Activated CD8-positive, alpha-beta memory T cell treated with anti-CD3 and anti-CD28 coated beads for 24 hours (primary cell): ENCODE data around the gene SHISA9.
"Not testable (repeated sequence)": the region's sequence is repeated elsewhere in the genome, so short reads cannot be mapped to it uniquely, and the experiment has no call there.

Source experiments
- DNase-seq: peaks from one replicate; pipeline ENCODE4 v3.0.0-alpha.2; 2020

SHISA9 gene

GRCh38 chr16:12901597-12902461 lies at the start of gene SHISA9:
SHISA9 (plus strand) TSS chr16:12901598.
- DNase-seq: no peak

DNA sequence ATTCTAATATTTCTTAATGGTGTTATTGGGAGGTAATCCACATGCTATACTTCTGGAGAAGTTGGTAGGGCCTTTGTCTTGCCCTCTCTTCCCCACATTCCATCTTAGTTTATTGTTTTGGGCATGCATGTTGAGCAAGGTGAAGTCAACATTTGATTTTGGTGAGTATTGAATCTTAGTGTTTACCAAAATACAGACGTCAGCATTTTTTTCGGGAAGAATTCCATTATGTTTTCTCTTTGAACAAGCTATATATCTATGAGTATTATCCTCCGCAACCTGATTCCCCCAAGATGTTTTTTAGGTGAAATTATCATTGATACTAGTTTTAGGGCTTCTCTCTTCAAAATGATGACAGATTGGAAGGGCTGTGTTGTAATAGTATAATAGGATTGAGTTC lies 47.4 kb upstream of the SHISA9 start:
- DNase-seq: no peak

GRCh38 chr16:12857435-12857834 lies 44.0 kb upstream of the SHISA9 start:
- not testable (repeated sequence) for DNase-seq

DNA sequence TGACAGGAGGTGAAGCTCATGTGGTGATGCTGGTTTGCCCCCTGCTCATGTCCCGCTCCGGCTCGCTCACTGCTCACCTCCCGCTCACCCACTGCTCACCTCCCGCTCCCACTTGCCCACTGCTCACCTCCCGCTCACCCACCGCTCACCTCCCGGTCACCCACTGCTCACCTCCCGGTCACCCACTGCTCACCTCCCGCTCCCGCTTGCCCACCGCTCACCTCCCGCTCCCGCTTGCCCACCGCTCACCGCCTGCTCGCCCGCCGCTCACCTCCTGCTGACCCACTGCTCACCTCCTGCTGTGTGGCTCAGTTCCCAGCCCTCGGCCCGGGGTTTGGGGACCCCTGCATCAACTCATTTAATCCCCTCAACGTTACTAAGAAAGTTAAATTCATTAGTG lies 39.1 kb upstream of the SHISA9 start:
- no peak for DNase-seq

DNA sequence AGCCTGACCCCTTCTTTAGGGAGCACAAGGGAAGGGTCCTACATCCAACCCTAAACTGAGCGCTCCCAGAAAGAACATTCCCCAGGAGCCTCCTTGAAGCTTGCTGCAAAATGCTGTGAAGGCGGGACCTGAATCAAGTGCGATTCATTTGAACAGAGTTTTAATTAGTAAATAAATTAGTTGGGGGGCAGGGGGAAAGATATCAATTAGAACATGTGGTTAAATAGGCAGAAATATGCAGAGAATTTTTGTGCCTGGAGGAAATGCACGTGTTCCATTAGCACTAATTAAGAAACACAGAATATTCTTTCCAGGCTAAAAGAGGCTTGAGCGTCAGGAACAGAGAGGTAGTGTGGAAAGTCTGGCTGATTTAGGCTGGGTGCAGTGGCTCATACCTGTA lies 38.5 kb upstream of the SHISA9 start:
- no peak for DNase-seq

DNA sequence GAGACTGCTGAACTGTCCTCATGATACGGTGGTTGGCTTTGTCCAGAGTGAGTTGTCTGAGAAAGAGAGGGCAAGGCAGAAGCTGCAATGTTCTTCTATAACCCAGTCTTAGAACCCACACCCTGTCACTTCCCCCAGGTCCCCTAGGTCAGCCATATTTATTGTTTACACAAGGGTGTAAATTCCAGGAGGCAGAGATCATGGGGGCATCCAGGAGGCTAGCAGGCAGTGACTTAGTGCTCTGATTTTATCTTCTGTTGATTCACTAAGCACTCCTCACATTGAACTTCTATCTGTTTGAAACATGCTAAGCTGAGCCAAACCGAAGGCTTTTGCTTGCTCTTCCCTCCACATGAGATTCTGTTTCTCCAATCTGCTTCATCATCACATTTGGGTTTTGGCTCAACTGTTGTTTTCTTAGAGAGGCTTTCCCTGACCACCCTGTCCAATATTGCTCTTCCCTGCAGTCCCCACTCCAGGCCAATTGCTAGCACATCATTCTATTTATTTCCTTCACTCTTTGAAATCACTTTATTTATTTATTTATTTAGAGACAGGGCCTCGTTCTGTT lies 34.3 kb upstream of the SHISA9 start:
- no peak for DNase-seq

DNA sequence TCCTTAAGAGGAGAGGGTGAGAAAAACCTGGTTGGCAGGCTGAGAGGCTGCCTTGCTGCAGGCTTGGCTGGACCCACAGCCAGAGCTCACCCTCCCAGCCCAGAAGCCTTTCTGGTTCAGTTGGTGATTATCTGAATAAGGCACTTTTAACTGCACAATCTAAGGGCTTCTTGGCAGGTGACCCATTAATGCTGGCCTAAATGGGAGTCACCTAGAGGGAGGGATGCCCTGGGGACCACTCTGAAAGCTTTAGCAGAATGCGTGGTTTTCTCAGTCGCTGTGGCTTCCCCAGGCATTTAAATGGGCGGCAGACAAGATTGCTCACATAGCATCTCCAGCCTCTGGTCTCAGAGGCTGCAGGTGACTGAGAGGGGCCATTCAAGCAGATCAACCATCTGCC lies 33.2 kb upstream of the SHISA9 start:
- no peak for DNase-seq

DNA sequence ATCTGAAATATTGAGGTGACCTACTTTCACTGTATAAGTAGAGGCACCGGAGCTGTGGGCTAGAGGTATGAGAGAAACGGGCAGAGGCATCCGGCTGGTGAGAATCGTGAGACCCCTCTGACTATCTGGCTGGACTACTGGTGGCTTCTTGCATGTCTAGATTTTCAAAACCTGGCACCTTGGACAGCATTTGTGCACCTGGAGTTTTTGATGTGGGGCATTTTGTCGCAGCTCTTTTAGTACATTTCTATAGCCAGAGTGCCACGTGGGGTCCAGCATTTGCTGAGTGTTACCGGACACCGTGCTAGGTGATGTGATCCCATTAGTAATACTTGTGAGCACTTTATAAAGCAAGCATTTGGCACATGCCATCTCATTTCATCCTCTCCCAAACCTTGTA lies 32.6 kb upstream of the SHISA9 start:
- DNase-seq: no peak

DNA sequence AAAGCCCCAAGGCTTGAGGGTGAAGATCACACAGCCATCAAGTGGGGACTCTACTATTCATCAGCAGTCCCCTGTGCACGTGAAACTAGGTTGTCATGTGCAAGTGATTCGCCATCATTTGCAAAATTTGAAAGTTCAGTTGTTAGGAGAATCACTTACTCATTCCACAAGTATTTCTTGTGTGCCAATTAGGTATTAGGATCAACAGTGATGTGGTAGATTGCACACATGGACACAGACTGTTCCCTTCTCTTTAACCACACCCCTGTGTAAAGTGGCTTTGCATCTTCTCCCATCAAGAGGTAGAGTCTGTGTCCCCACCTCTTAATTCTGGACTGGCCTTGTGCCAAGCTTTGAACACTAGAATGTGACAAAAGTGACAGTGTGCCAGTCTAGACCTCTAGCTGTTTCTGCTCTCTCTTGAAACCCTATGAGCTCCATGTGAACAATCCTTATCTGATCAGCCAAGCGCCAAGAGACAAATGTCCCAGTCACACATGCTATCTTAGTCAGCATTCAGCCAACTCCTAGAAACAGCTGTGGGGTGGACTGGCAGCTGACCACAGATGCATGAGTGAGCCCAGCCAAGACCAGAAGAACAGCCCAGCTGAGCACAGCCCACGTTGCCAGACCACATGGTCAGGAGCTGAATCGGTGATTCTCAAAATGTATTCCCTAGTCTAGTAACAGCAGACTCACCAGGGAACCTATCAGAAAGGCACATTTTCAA lies 31.5 kb upstream of the SHISA9 start:
- no peak for DNase-seq

- DNase-seq: no peak
These were observed 29.6 kb upstream of the SHISA9 start for GRCh38 chr16:12871784-12872183.

DNA sequence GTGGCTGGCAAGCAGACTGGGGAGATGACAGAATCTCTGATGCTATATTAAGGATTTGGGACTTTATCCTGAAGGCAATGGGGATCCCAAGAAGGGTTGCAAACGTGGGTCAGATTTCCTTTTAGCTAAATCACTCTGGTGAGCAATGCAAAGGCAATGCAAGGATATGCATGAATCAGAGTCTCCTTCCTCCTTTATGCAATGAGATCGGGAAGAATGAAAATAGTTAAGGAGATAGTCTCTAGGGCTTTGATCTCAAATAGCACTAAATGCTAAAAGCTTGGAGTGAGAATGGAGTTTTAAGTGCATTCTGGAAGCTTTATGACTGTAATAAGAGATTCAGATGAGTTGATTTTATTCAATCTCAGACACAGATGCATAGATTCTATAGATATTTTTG lies 27.2 kb upstream of the SHISA9 start:
- DNase-seq: no peak

- DNase-seq: no peak
These were observed 24.6 kb upstream of the SHISA9 start for GRCh38 chr16:12876778-12877177.

GRCh38 chr16:12878973-12879372 lies 22.4 kb upstream of the SHISA9 start:
- DNase-seq: no peak

- DNase-seq: no peak
These were observed 21.6 kb upstream of the SHISA9 start for GRCh38 chr16:12879812-12880211.

DNA sequence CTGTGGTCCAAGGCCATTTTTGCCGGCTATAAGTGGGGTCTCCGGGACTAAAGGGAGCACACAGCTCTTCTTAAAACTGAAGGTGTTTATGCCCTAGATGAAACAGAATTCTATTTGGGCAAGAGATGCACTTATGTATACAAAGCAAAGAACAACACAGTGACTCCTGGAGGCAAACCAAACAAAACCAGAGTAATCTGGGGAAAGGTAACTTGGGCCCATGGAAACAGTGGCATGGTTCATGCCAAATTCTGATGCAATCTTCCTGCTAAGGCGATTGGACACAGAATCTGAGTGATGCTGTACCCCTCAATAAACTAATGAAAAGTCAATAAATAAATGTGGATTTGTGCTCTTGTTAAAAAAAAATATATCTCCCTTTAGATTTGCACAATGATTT lies 20.2 kb upstream of the SHISA9 start:
- no peak for DNase-seq

DNA sequence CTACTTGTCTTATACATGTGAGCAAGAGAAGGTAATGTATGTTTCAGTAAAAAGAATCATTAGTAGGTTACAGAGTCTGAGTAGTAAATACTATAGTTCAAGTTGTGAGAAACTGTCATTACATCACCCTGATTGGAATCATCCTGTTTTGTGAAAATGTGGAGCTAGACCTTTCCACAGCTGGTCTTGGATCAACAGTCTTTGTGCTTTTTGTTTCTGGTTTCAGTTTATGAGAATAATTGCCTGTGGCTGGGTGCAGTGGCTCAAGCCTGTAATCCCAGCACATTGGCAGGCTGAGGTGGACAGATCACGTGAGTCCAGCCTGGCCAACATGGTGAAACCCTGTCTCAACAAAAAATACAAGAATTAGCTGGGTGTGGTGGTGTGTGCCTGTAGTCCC lies 19.7 kb upstream of the SHISA9 start:
- DNase-seq: no peak

GRCh38 chr16:12885742-12886141 lies 15.7 kb upstream of the SHISA9 start:
- no peak for DNase-seq

DNA sequence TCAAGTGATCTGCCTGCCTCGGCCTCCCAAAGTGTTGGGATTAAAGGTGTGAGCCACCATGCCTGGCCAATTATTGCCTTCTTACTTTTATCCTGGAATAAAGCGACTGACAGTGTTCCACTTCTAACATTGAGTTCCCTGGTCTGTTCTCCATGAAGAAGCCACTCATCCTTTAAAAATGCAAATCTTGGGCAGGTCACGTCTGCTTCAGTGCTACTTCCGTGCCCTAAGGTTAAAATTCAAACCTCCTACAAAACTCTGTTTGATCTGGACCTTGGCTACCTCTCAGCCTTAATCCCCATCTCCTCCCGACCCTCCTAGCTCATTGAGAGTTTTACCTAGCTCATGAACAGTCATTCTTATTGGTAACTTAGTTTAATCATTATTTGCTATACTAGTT lies 9.6 kb upstream of the SHISA9 start:
- DNase-seq: no peak

DNA sequence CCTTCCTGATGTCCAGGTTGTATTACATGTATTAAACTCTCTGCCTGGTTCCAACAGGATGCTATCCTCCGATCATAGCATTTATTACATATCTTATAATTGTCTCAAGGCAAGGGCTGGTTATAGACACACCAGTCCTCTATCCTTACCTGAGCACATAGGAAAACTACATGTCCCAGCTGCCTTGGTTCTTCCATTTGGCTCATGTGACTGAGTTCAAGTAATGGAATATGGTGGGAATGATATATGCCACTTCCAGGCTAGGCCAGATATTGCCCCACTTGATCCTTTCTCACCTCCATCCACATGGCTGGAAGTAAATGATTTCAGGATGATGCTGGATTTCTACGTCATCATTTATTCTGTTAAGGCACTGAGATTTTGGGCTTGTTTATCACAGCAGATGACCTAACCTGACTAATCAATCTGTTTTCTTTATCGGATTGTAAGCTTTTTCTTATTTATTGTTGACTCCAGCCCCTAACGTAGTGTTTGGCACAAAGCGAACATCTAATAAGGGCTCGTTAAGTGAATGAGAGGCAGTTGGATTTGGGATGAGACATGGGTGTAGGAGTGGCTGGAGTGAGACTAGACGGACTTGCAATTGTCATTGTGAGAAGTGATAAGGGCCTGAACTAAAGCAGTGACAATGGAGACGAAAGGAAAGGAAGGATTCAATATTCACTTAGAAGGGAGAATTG lies 8.2 kb upstream of the SHISA9 start:
- DNase-seq: no peak

DNA sequence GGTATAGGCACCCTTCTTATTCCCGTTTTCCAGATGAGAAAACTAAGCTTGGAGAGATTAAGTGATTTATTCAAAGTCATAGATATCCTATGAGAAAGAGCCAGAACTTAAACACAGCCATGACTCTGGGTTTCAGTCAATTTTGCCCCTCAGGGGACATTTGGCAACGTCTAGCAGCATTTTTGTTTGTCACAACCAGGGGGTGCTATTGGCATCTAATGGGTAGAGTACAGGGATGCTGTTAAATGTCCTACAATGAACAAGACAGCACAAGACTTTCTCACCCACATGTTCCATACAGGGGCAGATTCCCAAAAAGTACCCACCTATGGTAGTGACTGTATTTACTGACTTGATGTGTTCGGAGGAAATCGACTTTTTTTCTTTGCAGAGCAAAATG lies 4.8 kb upstream of the SHISA9 start:
- DNase-seq: no peak

GRCh38 chr16:12898551-12898950 lies 2.8 kb upstream of the SHISA9 start:
- no peak for DNase-seq

- DNase-seq: no peak
These were observed 1.8 kb upstream of the SHISA9 start for GRCh38 chr16:12899529-12900143.

DNA sequence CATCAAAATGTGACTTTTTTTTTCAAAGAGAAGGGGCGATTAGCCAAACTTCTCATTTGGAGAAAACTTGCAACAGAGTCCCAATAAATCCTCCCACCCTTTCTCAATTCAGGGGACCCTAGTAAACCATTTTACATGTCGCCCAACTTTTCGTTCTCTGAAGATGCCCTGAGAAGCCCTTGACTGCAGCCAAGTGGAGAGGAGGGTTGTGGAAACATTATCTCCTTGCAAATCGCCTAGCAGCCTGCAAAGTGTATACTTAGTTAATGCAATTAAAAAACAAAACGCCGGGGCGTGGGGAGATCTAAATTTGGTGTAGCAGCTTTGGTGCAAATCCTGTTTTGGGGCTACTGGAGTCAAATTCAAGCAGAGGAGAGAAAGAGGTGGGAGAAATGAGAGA lies 1.2 kb upstream of the SHISA9 start:
- no peak for DNase-seq
